Fibroblast of villous mesenchyme (primary cell): Measurements from ENCODE around the gene SMIM35. TPM values are rescaled to one million over a fixed set of nuclear protein-coding genes. Genes with fewer than 3 reads are reported as not detected.

Experiments used
- DNase-seq: peaks from one replicate; pipeline ENCODE4 v3.0.0-alpha.2; 2010; ENCODE audit warnings: low read depth
- H3K4me3 ChIP-seq: 2 replicates; pipeline ENCODE4 v1.5.1; 2011; ENCODE audit warnings: low read depth, mild to moderate bottlenecking, low read length
- CTCF ChIP-seq: IDR thresholded peaks from 2 replicates; pipeline ENCODE4 v1.5.1; 2012; ENCODE audit warnings: low read depth, mild to moderate bottlenecking, low read length; ENCODE audit not compliant: insufficient read depth
- total RNA-seq: library from RNA; depleted of rRNA; stranded (reverse); fragments of >200 nt; gene quantifications from 2 replicates; pipeline ENCODE4 v1.2.3, GENCODE V29; 2012

Gene SMIM35
- total RNA-seq, 1 donor, result not detected

DNA sequence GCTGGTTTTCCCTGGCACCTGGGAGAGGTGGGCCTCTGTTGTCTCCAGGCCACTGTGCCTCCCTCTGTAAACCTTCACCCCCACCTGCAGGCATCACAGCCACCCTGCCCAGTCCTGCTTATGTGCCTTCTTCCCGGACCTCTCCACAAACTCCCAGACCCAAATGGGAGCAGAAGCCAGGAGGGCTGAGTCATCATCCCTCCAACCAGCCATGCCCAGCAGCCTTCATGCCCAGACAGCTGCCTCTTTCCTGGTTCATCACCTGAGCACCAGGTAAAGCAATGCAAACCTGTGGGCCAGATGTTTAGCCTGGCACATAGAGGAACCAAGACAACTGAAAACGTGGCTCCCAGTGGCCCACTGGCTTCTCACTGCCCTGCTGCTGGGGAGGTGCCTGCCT, 12.0 kb downstream of the SMIM35 start:
- no peak for TF ChIP-seq CTCF
- no peak for DNase-seq
- H3K4me3 ChIP-seq, result no peak overlapping the region

GRCh38 chr11:118074091-118074685, 12.6 kb downstream of the SMIM35 start:
- H3K4me3 ChIP-seq, result no peak overlapping the region
- no peak for DNase-seq
- TF ChIP-seq CTCF, result no peak

DNA sequence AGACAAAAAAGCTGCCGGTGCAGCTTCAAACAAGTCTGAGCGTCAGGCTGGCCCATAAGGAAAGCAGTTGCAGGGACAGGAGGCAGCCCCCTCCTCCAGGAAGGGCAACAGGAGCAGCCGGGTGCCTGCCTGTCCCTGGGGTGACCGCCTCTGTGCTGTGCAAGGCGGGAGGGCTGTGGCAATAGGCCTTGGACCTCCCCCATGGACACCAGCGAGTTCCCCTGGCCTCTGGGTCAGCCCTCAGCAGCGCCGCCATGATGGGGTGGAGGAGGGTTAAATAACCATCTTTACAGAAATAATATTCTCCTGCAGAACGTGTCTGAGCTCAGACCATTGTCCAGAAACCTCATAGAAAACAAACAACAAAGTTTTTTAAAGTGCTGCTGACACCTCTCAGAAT, 13.2 kb downstream of the SMIM35 start:
- no peak for DNase-seq
- H3K4me3 ChIP-seq, result no peak overlapping the region
- TF ChIP-seq CTCF, result no peak

- no peak overlapping the region for H3K4me3 ChIP-seq
- DNase-seq, result no peak
- TF ChIP-seq CTCF, result no peak
Measured at GRCh38 chr11:118071416-118072030, 15.2 kb downstream of the SMIM35 start.

DNA sequence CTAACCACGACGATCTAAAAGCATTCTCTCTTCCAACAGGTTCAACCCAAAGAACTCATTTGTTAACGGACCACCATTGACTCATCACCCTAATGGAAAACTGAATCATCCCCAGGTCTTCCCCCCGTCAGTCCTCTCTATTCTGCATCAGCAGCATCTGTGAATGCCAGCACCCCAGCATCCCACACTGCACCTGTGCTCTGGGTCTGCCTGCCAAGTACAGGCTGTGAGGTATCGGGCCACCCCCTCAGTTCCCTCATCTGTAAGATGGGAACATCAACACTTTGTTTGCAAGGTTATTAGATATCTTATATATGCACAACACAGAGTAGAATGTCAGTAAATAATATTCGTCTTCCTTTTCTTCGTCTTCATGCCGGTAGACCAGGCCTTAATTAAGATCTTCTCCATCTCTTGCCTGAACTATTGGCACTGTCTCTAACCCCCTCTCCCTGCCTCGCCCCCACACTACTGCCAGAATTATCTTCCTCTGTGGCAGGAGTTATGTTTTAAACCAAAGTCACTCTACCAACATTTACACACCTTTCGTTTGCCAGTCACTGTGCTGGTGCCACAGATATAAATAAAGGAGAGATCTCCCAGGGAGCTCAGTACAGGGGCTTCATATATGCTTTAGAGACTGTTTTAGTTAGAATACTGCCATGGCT, 17.7 kb downstream of the SMIM35 start:
- no peak for TF ChIP-seq CTCF
- no peak for DNase-seq
- no peak overlapping the region for H3K4me3 ChIP-seq

GRCh38 chr11:118068206-118068944, 18.4 kb downstream of the SMIM35 start:
- H3K4me3 ChIP-seq, result no peak overlapping the region
- no peak for TF ChIP-seq CTCF
- no peak for DNase-seq
